LNCaP clone FGC (cell line): ENCODE results near the gene PAPSS1.

Experiments
- DNase-seq: peaks from one replicate; pipeline ENCODE4 v3.0.0-alpha.2; 2011; ENCODE audit warnings: low read depth
- H3K4me3 ChIP-seq: 2 replicates; pipeline ENCODE4 v1.5.1; 2011; ENCODE audit warnings: mild to moderate bottlenecking, low read depth, low read length, control low read depth
- CTCF ChIP-seq: IDR thresholded peaks from 2 replicates; pipeline ENCODE4 v1.5.1; 2012; ENCODE audit warnings: mild to moderate bottlenecking; ENCODE audit not compliant: control insufficient read depth, insufficient read depth; ENCODE audit errors: extremely low read depth

The PAPSS1 gene

GRCh38 chr4:107593230-107593629 is 126.8 kb downstream of the PAPSS1 start:
- DNase-seq: no peak

GRCh38 chr4:107592519-107592918 is 127.5 kb downstream of the PAPSS1 start:
- TF ChIP-seq CTCF: no peak
- no peak for DNase-seq
- H3K4me3 ChIP-seq: no peak overlapping the region

More at GRCh38 chr4:107593230-107593629, 126.8 kb downstream of the PAPSS1 start:
- TF ChIP-seq CTCF: no peak
- no peak overlapping the region for H3K4me3 ChIP-seq

- no peak for DNase-seq
- H3K4me3 ChIP-seq: no peak overlapping the region
- no peak for TF ChIP-seq CTCF
Measured at GRCh38 chr4:107589269-107589668, 130.8 kb downstream of the PAPSS1 start.

- H3K4me3 ChIP-seq: no peak overlapping the region
- no peak for TF ChIP-seq CTCF
- no peak for DNase-seq
Measured at GRCh38 chr4:107586371-107586770, 133.7 kb downstream of the PAPSS1 start.

GRCh38 chr4:107579099-107579498 is 140.9 kb downstream of the PAPSS1 start:
- DNase-seq: no peak
- H3K4me3 ChIP-seq: no peak overlapping the region
- TF ChIP-seq CTCF: no peak

GRCh38 chr4:107578321-107578720 is 141.7 kb downstream of the PAPSS1 start:
- no peak overlapping the region for H3K4me3 ChIP-seq
- no peak for DNase-seq
- TF ChIP-seq CTCF: no peak

- DNase-seq: no peak
- no peak for TF ChIP-seq CTCF
- H3K4me3 ChIP-seq: no peak overlapping the region
Measured at GRCh38 chr4:107577743-107578142, 142.3 kb downstream of the PAPSS1 start.
